IPS DF 4.7 (cell line): ENCODE measurements around the gene OLFM2.
"Not testable (repeated sequence)": the region's sequence is repeated elsewhere in the genome, so short reads cannot be mapped to it uniquely, and the experiment has no call there.

Source experiments
- DNase-seq: peaks from one replicate; pipeline ENCODE4 v3.0.0-alpha.2; 2013; ENCODE audit warnings: low spot score; ENCODE audit errors: extremely low read depth

Gene OLFM2

GRCh38 chr19:9936326-9937000 is at the start of gene OLFM2:
Gene OLFM2 (minus strand): TSS chr19:9936515. CDS start chr19:9936366, 149 bp downstream.
- DNase-seq = no peak

DNA sequence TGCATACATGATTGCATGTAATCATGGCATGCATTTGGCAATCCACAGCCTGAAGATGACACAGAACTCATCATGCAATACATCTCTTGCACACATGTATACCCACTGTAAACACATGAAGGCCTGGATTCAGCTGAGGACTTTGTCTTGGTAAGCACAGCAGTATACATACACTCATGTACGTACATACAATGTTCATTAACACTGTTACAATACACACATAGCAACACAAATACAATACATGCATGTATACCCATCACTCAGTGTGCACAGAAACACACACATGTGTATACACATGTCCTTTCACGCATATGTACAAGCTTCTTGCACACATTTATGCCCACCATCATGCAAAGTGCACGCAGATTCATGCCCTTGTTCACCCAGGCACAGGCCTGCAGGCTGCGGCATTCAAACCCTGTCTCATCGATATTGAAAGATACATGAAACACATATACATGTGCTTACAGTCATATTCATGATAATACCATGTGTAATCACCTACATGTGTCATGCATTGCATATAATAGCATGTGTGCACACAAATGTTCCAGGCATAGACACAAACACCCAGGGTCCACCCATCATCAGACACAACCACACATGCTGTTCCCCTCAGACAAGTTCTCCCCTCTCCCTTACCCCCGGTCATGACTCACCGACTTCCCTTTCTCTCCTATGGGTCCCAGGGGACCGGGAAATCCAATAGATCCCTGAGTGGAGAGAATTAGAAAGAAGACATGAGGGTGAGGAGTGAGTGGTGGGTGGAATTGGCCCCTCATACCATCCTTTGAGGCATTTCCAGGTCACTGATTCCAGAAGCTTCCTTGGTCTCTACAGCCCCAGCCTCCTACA is 45.3 kb upstream of the OLFM2 start:
- no peak for DNase-seq

DNA sequence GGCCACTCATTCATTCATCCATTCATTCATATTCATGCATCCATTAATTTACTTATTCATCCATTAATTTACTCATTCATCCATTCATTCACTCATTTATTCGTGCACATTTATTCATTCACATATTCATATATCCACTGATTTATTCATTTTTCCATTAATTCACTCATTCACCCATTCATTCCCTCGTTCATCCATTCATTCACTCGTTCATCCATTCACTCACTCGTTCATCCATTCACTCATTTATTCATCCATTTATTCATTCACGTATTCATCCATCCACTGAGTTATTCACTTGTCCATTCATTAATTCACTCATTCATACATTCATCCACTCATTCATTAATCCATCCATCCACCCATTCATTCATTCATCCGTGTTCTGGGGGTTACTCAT is 35.8 kb upstream of the OLFM2 start:
- DNase-seq = no peak

DNA sequence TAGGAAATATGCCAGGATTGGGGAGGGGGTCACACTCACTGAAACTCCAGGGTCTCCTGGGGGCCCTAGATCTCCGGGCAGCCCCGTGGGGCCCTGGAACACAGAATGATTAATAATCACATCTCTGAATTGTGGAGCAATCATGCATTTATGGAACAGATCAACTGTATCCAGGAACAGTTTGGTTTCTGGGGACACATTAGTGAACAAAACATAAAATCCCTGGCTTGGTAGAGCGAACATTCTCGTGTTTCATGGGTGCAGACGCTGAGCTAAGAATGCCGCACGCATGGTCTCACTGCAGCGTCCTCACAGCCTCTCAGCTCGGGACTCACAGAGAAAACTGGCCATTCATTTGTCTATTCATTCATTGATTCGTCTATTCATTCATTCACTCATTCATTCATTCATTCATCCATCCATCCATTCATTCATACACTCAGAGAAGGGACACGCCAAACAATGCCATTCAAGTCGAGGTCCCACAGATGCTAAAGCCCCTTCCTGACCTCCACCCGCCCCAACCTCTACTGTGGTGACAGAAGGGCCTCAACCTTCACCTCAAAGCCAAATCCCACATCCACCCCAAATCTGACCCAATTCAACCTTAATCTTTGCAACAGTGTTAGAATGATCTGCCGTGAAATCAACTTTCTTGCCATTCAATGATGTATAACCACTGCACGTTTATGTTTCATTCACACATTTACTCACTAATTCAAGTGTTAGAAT is 35.0 kb upstream of the OLFM2 start:
- DNase-seq = no peak

GRCh38 chr19:9970481-9970880 is 34.2 kb upstream of the OLFM2 start:
- DNase-seq = no peak

DNA sequence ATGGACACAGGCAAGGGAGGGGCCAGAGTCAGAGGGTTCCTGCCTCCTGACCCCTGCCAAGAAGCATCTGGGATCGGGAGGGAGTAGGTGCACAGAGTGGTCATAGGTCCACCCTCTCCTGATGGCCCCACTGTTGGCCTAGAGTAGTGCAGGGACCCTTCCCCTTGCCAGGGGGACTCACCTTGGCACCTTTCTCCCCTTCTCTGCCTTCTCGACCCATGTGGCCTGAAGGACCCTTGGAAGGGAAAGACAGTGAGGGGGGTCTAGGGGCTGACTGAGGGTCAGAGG is 33.3 kb upstream of the OLFM2 start:
- no peak for DNase-seq

DNA sequence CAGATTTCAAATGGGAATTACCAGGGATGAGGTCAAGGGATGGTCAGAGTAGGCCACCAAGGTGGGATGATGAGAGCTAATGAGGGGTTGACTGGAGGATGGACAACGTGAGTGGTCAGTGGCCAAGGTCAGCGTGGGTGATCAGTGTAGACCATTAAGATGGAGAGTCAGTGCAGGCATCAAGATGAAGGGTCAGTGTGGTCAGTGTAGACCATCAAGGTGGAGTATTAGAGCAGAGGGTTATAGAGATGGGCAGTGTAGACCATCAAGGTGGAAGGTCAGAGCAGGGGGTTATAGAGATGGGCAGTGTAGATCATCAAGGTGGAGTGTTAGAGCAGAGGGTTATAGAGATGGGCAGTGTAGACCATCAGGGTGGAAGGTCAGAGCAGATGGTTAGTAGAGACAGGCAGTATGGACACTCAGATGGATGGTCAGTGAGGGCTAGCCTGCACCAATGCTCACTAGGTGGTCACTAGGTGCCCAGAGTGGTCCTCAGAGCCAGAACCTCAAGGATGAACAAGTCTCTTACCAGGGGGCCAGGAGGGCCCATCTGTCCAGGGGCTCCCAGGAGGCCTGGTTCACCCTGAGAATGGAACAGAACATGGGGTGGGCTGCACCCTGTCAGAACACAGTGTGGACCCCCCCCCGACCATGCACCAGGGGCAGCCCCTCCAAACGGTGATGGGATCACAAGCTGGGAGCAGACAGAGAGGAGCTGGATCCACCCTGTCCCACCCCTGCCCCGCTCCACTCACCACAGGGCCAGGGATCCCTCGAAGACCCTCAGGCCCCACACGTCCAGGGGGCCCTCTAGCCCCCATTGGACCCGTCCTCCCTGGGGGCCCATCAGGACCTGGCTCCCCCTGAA is 32.7 kb upstream of the OLFM2 start:
- no peak for DNase-seq

- no peak for DNase-seq
These were observed 31.0 kb upstream of the OLFM2 start for GRCh38 chr19:9967326-9967725.

DNA sequence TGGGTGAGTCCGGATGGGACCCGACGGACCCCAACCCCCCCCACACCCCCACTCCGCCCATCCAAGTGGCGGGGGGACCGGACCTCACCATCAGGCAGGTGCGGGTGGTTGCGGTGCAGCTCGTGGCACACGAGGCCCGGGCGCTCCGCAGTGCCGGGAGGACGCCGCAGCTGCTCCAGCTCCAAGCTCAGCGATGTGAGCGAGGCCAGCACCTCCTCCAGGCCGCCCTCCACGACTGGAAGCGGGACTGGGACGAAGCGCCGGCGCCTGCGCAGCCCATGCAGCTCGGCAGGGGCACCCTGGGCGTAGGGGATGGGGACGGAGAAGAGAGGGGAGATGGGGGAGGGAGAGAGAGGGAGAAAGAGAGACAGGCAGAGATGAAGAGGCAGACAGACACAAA is 30.1 kb upstream of the OLFM2 start:
- no peak for DNase-seq

GRCh38 chr19:9966024-9966423 is 29.7 kb upstream of the OLFM2 start:
- no peak for DNase-seq

GRCh38 chr19:9962623-9963290 is 26.4 kb upstream of the OLFM2 start:
- DNase-seq = no peak

- DNase-seq = no peak
These were observed 24.8 kb upstream of the OLFM2 start for GRCh38 chr19:9961103-9961502.

- no peak for DNase-seq
These were observed 22.1 kb upstream of the OLFM2 start for GRCh38 chr19:9958379-9958821.

DNA sequence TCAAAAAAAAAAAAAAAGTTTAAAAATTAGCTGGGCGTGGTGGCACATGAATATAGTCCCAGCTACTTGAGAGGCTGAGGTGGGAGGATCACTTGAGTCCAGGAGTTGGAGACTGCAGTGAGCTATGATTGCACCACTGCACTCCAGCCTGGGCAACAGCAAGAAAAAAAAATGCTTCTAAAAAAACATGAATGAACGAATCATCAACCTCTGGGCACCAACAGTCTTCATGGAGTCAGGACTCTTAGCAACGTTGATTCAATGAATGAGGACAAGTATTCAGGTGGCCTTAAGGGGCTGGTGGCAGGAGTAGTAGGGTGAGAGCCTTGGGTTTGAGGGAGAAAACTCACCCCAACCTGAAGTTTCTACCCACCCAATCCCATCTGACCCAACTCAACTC is 20.6 kb upstream of the OLFM2 start:
- DNase-seq = no peak

- no peak for DNase-seq
These were observed 17.7 kb upstream of the OLFM2 start for GRCh38 chr19:9953802-9954542.

DNA sequence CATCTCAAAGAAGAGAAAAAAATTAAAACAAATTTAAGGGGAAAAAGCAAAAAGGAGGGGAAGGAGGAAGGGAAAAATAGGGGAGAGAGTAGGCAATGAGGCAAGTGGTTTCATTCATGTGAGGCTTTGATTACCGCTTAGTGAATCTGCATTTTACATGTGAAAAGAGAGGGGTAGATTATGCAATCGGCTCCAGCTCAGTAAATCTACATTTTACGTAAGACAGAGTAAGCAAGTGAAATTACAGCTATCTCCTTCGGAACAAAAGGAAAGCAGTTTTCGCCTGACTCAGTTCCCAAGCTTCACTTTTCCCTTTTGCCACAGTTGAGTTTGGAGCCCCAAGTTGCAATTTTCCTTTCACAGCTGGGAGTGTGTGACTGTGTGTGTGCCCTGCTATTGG is 16.0 kb upstream of the OLFM2 start:
- DNase-seq = no peak

DNA sequence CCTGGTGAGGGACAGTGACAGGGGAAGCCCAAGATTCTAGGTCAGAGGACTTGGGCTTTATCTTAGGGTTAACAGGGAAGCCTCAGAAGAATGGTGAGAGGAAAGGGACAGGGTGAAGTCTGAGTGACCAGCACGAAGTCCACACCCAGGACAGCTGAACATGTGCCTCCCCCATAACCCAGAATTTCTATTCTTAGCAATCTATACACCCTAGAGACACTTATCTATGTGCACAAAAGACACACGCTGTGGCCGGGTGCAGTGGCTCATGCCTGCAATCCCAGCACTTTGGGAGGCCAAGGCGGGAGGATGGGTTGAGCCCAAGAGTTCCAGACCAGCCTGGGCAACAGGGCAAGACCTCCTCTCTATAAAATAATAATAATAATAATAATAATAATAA is 11.1 kb upstream of the OLFM2 start:
- no peak for DNase-seq

- not testable (repeated sequence) for DNase-seq
These were observed 10.3 kb upstream of the OLFM2 start for GRCh38 chr19:9946528-9947125.

DNA sequence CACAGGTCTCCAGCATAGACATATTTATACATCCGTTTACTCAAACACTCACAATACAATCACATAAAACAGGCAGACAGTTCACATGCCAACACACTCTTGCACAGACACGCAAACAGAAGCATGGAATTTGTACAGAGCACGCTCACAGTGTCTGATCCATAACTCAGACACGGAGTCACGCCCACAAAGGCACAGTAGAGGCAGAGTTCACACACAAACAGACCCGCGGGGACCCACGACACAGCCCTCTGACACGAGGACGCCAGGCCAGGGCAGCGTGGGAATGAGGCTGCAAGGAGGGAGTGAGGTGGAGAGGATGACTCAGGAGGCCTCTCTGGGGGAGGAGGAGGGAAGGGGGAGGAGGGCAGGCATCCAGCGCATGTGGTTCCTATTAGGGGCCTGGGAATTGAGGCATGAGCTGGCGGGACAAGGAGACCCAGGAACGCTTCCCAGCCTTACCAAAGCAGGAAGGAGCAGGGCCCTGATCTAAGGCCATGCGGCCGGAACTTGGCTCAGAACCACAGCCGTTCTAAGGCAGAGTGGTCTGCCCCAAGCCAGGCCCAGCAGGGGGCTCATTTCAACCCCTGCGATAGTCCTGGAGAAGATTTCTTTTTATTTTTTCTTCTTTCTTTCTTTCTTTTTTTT is 9.1 kb upstream of the OLFM2 start:
- DNase-seq = no peak
